Omental fat pad (tissue), 4 donors: ENCODE measurements around the gene TTLL11. TPM values are rescaled to one million over a fixed set of nuclear protein-coding genes. Genes with fewer than 3 reads are reported as not detected.

Source experiments
- ATAC-seq: fragments of 150-250 bp; one replicate; pipeline ENCODE4 v1.9.1; 2016; ENCODE audit warnings: mild to moderate bottlenecking, moderate library complexity; ENCODE audit not compliant: low FRiP score
- DNase-seq: peaks from one replicate; pipeline ENCODE4 v3.0.0-alpha.2; 2019; ENCODE audit warnings: low spot score
- CTCF ChIP-seq, 3 donors: fragments of 450-650 bp; IDR thresholded peaks; one replicate each; pipeline ENCODE4 v1.5.1; 2016 to 2017; ENCODE audit warnings: antibody characterized with exemption in 3 of 3, mild to moderate bottlenecking in 3 of 3, moderate library complexity in 2 of 3
- total RNA-seq, 4 donors: library from RNA; depleted of rRNA; stranded (reverse); fragments of >200 nt; gene quantifications; one replicate each; pipeline ENCODE4 v1.1.0, GENCODE V29; 2016

Gene TTLL11
- total RNA-seq, 4 donors from 2014 or later, result 7.0 to 16.0 (median 10.2) TPM

DNA sequence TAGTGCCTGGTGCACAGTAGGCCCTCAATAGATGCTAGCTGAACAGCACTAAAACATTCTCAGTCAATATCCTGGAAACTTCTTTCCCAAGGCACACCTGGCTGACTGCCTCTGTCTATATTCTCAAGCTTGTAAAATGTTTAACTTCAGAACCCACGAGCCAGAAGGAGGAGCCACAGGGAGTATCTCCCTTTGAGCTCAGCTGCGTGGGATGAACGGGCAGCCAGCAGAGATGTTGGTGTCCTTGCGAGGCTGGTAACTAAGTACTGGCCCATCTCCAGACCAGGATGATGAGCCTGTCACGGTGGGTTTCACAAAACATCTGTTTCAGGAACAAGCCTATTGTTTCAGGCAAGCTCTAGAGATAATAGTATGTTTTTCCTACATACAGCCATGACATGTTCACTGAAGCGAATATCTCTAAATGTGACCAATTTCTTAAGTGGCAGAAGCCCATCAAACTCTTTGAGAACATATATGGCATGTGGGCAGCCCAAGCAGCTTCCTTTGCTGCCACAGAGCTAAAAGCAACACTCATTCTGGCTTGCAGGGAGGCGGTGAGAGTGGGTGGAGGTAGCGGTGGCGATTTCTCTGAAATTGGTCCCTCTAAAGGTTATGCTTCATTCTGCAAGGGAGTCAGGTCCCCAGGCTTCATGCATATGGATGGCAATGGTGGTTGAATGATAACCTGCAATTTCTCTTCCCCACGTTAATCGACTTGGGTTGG lies 206.2 kb downstream of the TTLL11 start:
- ATAC-seq, result no peak
- DNase-seq, result no peak
- TF ChIP-seq CTCF (IDR thresholded peaks at IDR 0.05), result no peak

DNA sequence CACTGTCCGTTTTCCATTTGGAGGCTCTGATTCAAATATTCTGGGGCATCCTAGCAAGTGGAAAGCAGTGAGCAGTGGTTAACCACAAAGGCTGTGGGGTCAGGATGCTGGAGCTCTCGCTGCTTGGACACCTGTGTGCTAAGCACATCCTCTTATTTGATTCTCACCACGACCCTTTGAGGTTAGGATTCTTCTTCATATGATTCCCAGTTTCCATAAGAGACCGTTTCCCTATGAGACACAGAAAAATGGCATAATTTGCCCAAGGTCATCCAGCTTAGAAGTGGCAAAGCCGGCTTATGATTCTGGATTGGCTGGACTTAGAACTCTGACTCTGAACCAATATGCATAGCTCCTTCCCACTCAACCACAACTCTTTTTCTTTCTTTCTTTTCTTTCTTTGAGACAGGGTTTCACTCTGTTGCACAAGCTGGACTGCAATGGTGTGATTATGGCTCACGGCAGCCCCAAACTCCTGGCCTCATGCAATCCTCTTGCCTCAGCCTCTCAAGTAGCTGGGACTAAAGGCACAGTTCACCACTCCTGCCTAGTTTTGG lies 207.7 kb downstream of the TTLL11 start:
- ATAC-seq, result no peak
- no peak for TF ChIP-seq CTCF (IDR thresholded peaks at IDR 0.05)
- DNase-seq, result no peak

DNA sequence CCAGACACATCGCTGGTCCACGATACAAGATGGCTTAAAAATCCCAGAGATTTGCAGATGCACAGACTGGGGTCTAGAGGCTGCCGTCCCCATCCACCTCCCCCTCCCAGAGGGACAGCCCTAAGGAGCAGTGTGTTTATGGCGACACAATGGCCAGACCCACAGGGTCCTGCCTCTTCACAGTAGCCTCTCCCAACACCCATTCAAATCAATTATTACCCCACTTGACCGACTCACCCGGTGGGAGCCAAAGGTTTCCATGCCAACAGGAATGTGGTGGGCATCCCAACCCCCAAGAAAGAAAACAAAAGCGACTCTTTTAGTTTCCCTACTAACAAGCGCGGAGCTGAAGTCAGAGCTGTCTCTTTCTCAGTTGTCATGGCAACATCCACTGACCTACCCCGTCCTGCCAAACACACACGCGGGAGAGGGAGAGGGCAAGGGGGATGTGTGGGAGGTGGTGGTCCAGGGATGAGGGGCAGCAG lies 209.0 kb downstream of the TTLL11 start:
- no peak for TF ChIP-seq CTCF (IDR thresholded peaks at IDR 0.05)
- no peak for ATAC-seq
- DNase-seq, result no peak

GRCh38 chr9:121883281-121884056 lies 209.6 kb downstream of the TTLL11 start:
- DNase-seq (no peak), ATAC-seq (no peak)
- no peak for TF ChIP-seq CTCF (IDR thresholded peaks at IDR 0.05)

- ATAC-seq (no peak), DNase-seq (no peak)
- no peak for TF ChIP-seq CTCF (IDR thresholded peaks at IDR 0.05)
Measured at GRCh38 chr9:121881920-121882500, 211.1 kb downstream of the TTLL11 start.

GRCh38 chr9:121880343-121880898 lies 212.7 kb downstream of the TTLL11 start:
- DNase-seq (no peak), ATAC-seq (no peak)
- TF ChIP-seq CTCF (IDR thresholded peaks at IDR 0.05), result no peak
